K562 (cell line): ENCODE results near the gene TLR5. TPM values are rescaled to one million over a fixed set of nuclear protein-coding genes. Genes with fewer than 3 reads are reported as not detected.
A peak's percentile ranks its signal among the peaks of the same experiment; 100 is the strongest.

Experiments
- ATAC-seq: fragments of 200-7000 bp; cut with Tn5 transposase; 3 replicates; pipeline ENCODE4 v1.9.1; 2020; ENCODE audit warnings: moderate library complexity
- BruUV-seq: library from RNA; stranded (reverse); fragments of 400-500 nt; replicated peaks from 2 replicates; lab custom pipeline; 2021; lab: Mats Ljungman, UMichigan
- CTCF ChIA-PET: fragments of 300-600 bp; formaldehyde crosslinking; extraction: SDS; loops from one replicate; lab custom pipeline; 2021; ENCODE audit warnings: low intra/inter-chr PET ratio; lab: Yijun Ruan, JAX
- POLR2A ChIA-PET: fragments of 300-600, 350-650 bp; sonication (Branson Sonifier 250); formaldehyde crosslinking; extraction: SDS; loops from one replicate; lab custom pipeline; 2021; ENCODE audit warnings: antibody characterized with exemption, inconsistent platforms; lab: Yijun Ruan, JAX
- DNase-seq, 4 experiments: peaks; one replicate each; pipeline versions ENCODE4 v3.0.0 to v3.0.0-alpha.2; 2011 to 2018; ENCODE audit warnings: low spot score in 3 of 4, mixed read lengths in 3 of 4; ENCODE audit errors: extremely low read depth in 1 of 4
- FAIRE-seq: peaks from 2 replicates; lab custom pipeline; 2011; peaks lifted over from hg19 to GRCh38; lab: Jason Lieb, UNC
- H2AFZ ChIP-seq: 2 replicates; pipeline ENCODE4 v1.6.0; 2011; ENCODE audit warnings: low read depth, low read length, control low read depth, inconsistent platforms
- H3K27ac ChIP-seq: fragments of 200-600 bp; 3 replicates; pipeline ENCODE4 v1.8.0; 2011; ENCODE audit warnings: low read depth, mild to moderate bottlenecking, control low read depth, inconsistent platforms, low read length, moderate library complexity, mixed read lengths; ENCODE audit errors: extremely low read depth
- H3K27me3 ChIP-seq, 2 experiments: fragments of 300-600 bp in 1 of 2; 2 replicates in 1 of 2; 3 replicates in 1 of 2; pipeline versions ENCODE4 v1.6.0 to v1.8.0; 2011; ENCODE audit warnings: inconsistent platforms in 2 of 2, low read length in 2 of 2, mild to moderate bottlenecking in 1 of 2, mixed read lengths in 1 of 2, moderate library complexity in 1 of 2; ENCODE audit not compliant: control insufficient read depth in 2 of 2, insufficient read depth in 2 of 2
- H3K36me3 ChIP-seq: fragments of 300-600 bp; 3 replicates; pipeline ENCODE4 v1.8.0; 2011; ENCODE audit warnings: mild to moderate bottlenecking, low read length, inconsistent platforms; ENCODE audit not compliant: control insufficient read depth, insufficient read depth
- H3K4me1 ChIP-seq, 2 experiments: fragments of 200-600 bp in 1 of 2; replicated peaks in 1 of 2; 2 replicates in 1 of 2; 3 replicates in 1 of 2; pipeline versions ENCODE4 v1.5.1 to v1.8.0; 2011; ENCODE audit warnings: inconsistent platforms in 2 of 2, low read length in 2 of 2, mild to moderate bottlenecking in 1 of 2, mixed read lengths in 1 of 2, moderate library complexity in 1 of 2; ENCODE audit not compliant: control insufficient read depth in 2 of 2, insufficient read depth in 2 of 2
- H3K4me2 ChIP-seq: 2 replicates; pipeline ENCODE4 v1.6.1; 2011; ENCODE audit warnings: low read length, control low read depth, inconsistent platforms, mixed read lengths; ENCODE audit not compliant: insufficient read depth
- H3K4me3 ChIP-seq: fragments of 200-600 bp; sonication (generic), shearing (Covaris generic); 2 replicates; pipeline ENCODE4 v1.5.1; 2016; ENCODE audit warnings: control low read depth, inconsistent platforms
- H3K79me2 ChIP-seq: fragments of 200-600 bp; 3 replicates; pipeline ENCODE4 v1.8.0; 2011; ENCODE audit warnings: low read length, inconsistent platforms; ENCODE audit not compliant: control insufficient read depth, insufficient read depth
- H3K9ac ChIP-seq, 2 experiments: 2 replicates each; pipeline versions ENCODE4 v1.6.0 to v1.6.1; 2011; ENCODE audit warnings: low read depth in 2 of 2, low read length in 2 of 2, control low read depth in 1 of 2, inconsistent platforms in 1 of 2, mild to moderate bottlenecking in 1 of 2, mixed read lengths in 1 of 2; ENCODE audit not compliant: insufficient read depth in 1 of 2
- H3K9me1 ChIP-seq: one replicate; pipeline ENCODE4 v1.6.0; 2011; ENCODE audit warnings: inconsistent platforms, mild to moderate bottlenecking, low read length, moderate library complexity; ENCODE audit not compliant: control insufficient read depth, insufficient read depth
- H3K9me3 ChIP-seq: replicated peaks from 2 replicates; pipeline ENCODE4 v1.5.1; 2011; ENCODE audit warnings: low read depth, low read length, inconsistent platforms; ENCODE audit not compliant: control insufficient read depth, insufficient read depth
- H4K20me1 ChIP-seq: replicated peaks from 2 replicates; pipeline ENCODE4 v1.6.1; 2011; ENCODE audit warnings: low read length, inconsistent platforms, mixed read lengths; ENCODE audit not compliant: control insufficient read depth, insufficient read depth
- BCL6 ChIP-seq: fragments of 250-450 bp; sonication (Bioruptor Pico); IDR thresholded peaks from 2 replicates; pipeline ENCODE4 v1.4.0; 2020
- ELF1 ChIP-seq: fragments of 200-800 bp; sonication (Bioruptor generic); IDR thresholded peaks from 2 replicates; pipeline ENCODE4 v1.6.1; 2016; ENCODE audit warnings: missing genetic modification characterization, missing compliant biosample characterization
- JUND ChIP-seq, 2 experiments: IDR thresholded peaks; 2 replicates in 1 of 2; 3 replicates in 1 of 2; pipeline ENCODE4 v1.6.1; 2011; ENCODE audit warnings: borderline replicate concordance in 2 of 2, low read depth in 2 of 2, low read length in 2 of 2, improper control_type of control experiment in 1 of 2, missing biosample characterization in 1 of 2, missing genetic modification characterization in 1 of 2, missing genetic modification reagents in 1 of 2
- KDM2B ChIP-seq: fragments of 250-450 bp; sonication (Bioruptor Pico); IDR thresholded peaks from 2 replicates; pipeline ENCODE4 v1.8.0; 2021; ENCODE audit warnings: mild to moderate bottlenecking, moderate library complexity
- MBD1 ChIP-seq: fragments of 250-450 bp; sonication (Bioruptor Pico); IDR thresholded peaks from 2 replicates; pipeline ENCODE4 v1.8.0; 2022; ENCODE audit warnings: inconsistent platforms
- MTF1 ChIP-seq: fragments of 250-450 bp; sonication (Bioruptor Pico); IDR thresholded peaks from 2 replicates; pipeline ENCODE4 v1.9.0; 2021; ENCODE audit warnings: moderate library complexity, mild to moderate bottlenecking, inconsistent platforms, borderline replicate concordance
- NBN ChIP-seq: fragments of 450-650 bp; IDR thresholded peaks from 2 replicates; pipeline ENCODE4 v1.6.1; 2016; ENCODE audit warnings: low read depth, mild to moderate bottlenecking
- NFXL1 ChIP-seq: fragments of 450-650 bp; formaldehyde crosslinking; IDR thresholded peaks from 2 replicates; pipeline ENCODE4 v1.4.0; 2021; ENCODE audit warnings: mild to moderate bottlenecking
- RBM14 ChIP-seq: fragments of 200-400 bp; formaldehyde crosslinking; IDR thresholded peaks from 2 replicates; pipeline ENCODE4 v1.6.1; 2018; ENCODE audit warnings: low read depth, mild to moderate bottlenecking, low read length, moderate library complexity, borderline replicate concordance; ENCODE audit not compliant: insufficient read depth
- SMARCA4 ChIP-seq: fragments of 450-650 bp; IDR thresholded peaks from 2 replicates; pipeline ENCODE4 v1.6.1; 2016
- TCF15 ChIP-seq: fragments of 250-450 bp; sonication (Bioruptor Pico); IDR thresholded peaks from 2 replicates; pipeline ENCODE4 v1.8.0; 2022; ENCODE audit warnings: moderate library complexity, mild to moderate bottlenecking, inconsistent platforms
- ZFP36 ChIP-seq: fragments of 150-350 bp; IDR thresholded peaks from 2 replicates; pipeline ENCODE4 v1.6.1; 2018; ENCODE audit warnings: low read length, low read depth; ENCODE audit not compliant: partially characterized antibody
- ZFP91 ChIP-seq: sonication (generic); formaldehyde crosslinking; IDR thresholded peaks from 2 replicates; pipeline ENCODE4 v1.8.0; 2022; ENCODE audit warnings: mild to moderate bottlenecking, missing genetic modification reagents
- ZNF134 ChIP-seq: fragments of 250-450 bp; sonication (Bioruptor Pico); conservative IDR thresholded peaks from 2 replicates; pipeline ENCODE4 v1.4.0; 2020
- ZNF212 ChIP-seq: fragments of 450-650 bp; formaldehyde crosslinking; IDR thresholded peaks from 2 replicates; pipeline ENCODE4 v1.4.0; 2020; ENCODE audit warnings: mild to moderate bottlenecking
- WGBS: fragments of 100-300 bp; shearing (Covaris generic); methylation state at CpG from one replicate; pipeline ENCODE4 v1.1.6; 2016; ENCODE audit warnings: low coverage, mixed read lengths; ENCODE audit not compliant: insufficient coverage; ENCODE audit errors: missing lambda C conversion rate; 5-methylcytosine and 5-hydroxymethylcytosine counted together
- in situ Hi-C: fragments of 300-500 bp; cut with MboI; formaldehyde crosslinking; loops from 4 replicates; pipeline ENCODE4 v1.15.0; 2018; ENCODE audit warnings: inconsistent platforms, mixed read lengths
- intact Hi-C: fragments of 100-400 bp; cut with micrococcal nuclease; formaldehyde crosslinking; loops from 2 replicates; pipeline ENCODE4 v1.14.2; 2022
- polyA plus RNA-seq, 8 experiments: library from polyadenylated mRNA; depleted of rRNA in 4 of 8; stranded (reverse) in 5 of 8; unstranded in 3 of 8; fragments of >200 nt; fragmentation: Nextera tagmentation in 2 of 8; fragmentation: Illumina TruSeq in 1 of 8; extraction: Ambion mirVana in 2 of 8; extraction: Trizol in 1 of 8; gene quantifications; 2 replicates each; pipeline versions ENCODE4 v1.2.1 to v1.2.3, GENCODE V29; 2011 to 2014; ENCODE audit warnings: inconsistent platforms in 1 of 8, missing spikeins in 1 of 8
- total RNA-seq, 7 experiments: library from RNA; depleted of rRNA in 6 of 7; stranded (reverse); fragments of >200 nt in 6 of 7; fragmentation: Illumina TruSeq in 2 of 7; extraction: Trizol in 2 of 7; gene quantifications; 2 replicates each; pipeline versions ENCODE4 v1.2.1 to v1.2.3, GENCODE V29; 2011 to 2021; ENCODE audit warnings: low replicate concordance in 1 of 7

TLR5 gene
- total and polyA plus RNA-seq, 9 of the 15 experiments (the other 6 are each of a cell fraction or from before 2014, with no cell fraction given) = 0.93 to 7.4 (median 1.9) TPM

GRCh38 chr1:223133306-223133823 lies 9.7 kb downstream of the TLR5 start (continued):
- TF ChIP-seq ZFP91 (CRISPR knock-in tag) (0 out of 2 replicates have a peak, but pooled peaks have one; percentile 24), ZNF134 (CRISPR knock-in tag) (no peak), NBN (0 out of 2 replicates have a peak, but pooled peaks have one; percentile 42), BCL6 (CRISPR knock-in tag) (no peak), ZFP36 (no peak)

GRCh38 chr1:223129229-223129901 lies 13.7 kb downstream of the TLR5 start:
- peak overlapping the region in 1 of 2 experiments; percentile 80; a peak in 2 of 4 replicates for H3K9ac ChIP-seq
- TF ChIP-seq NBN (no peak), MBD1 (0 out of 2 replicates have a peak, but pooled peaks have one; percentile 42), SMARCA4 (0 out of 2 replicates have a peak, but pooled peaks have one; percentile 21), ZNF212 (CRISPR knock-in tag) (no peak), NFXL1 (CRISPR knock-in tag) (no peak), ELF1 (tag) (no peak), JUND (IDR thresholded peaks at IDR 0.05; ENCODE audit: borderline replicate concordance, low read depth, low read length) (0 out of 2 replicates have a peak, but pooled peaks have one; percentile 16), JUND (tag; IDR thresholded peaks at IDR 0.05; ENCODE audit: borderline replicate concordance, low read depth, low read length) (no peak), TCF15 (CRISPR knock-in tag) (no peak), MTF1 (CRISPR knock-in tag) (no peak), RBM14 (peak; percentile 68; the same call in 1 of the 2 replicates), KDM2B (CRISPR knock-in tag) (no peak)

More at GRCh38 chr1:223129229-223129901, 13.7 kb downstream of the TLR5 start:
- H3K9me1 ChIP-seq = no peaks in the 10 kb centered on the region
- DNase-seq (peak; percentile 80 to 89 (median 88)), ATAC-seq (peak; percentile 97), FAIRE-seq (no peak)
- H2AFZ ChIP-seq = peak overlapping the region; percentile 86
- H3K27me3 ChIP-seq = peaks cover 0 to 9% of the 10 kb centered on the region in 2 experiments; a peak in 1 of 5 replicates
- no peak overlapping the region for H3K27ac ChIP-seq
- in situ Hi-C loops = loop anchor here (25.0 kb wide), 1 partner anchor 558 kb away; no protein-coding TSS in a partner anchor
- no peaks in the 10 kb centered on the region for H4K20me1 ChIP-seq
- WGBS = 28% methylated on average over 34 of the region's 37 CpGs
- intact Hi-C loops = loop anchor here (2.0 kb wide), 1 partner anchor 335 kb away; no protein-coding TSS in a partner anchor
- ChIA-PET CTCF (interaction anchor here (0.7 kb wide), 1 partner anchor 837 kb away, joined by 3 read pairs; no protein-coding TSS in a partner anchor), POLR2A (interaction anchor here (0.7 to 1.2 kb wide), 3 partner anchors 8 to 338 kb away, joined by 3 read pairs; partner anchors contain the start of gene TLR5)
- H3K4me2 ChIP-seq = peak overlapping the region; percentile 14
- H3K4me3 ChIP-seq = no peak overlapping the region
- no TSS peak for BruUV-seq
- peaks cover 0 to 11% of the 10 kb centered on the region in 2 experiments; a peak in 2 of 5 replicates for H3K4me1 ChIP-seq
- no peaks in the 10 kb centered on the region for H3K9me3 ChIP-seq
- no peaks in the 10 kb centered on the region for H3K36me3 ChIP-seq
- H3K79me2 ChIP-seq = no peaks in the 10 kb centered on the region
